Upper lobe of left lung (tissue), 6 donors: ENCODE measurements around the gene UMAD1. TPM values are rescaled to one million over a fixed set of nuclear protein-coding genes. Genes with fewer than 3 reads are reported as not detected.

Experiments
- ATAC-seq, 2 donors: fragments of 200-7000 bp; cut with Tn5 transposase; one replicate each; pipeline ENCODE4 v1.9.1; 2022; ENCODE audit warnings: mild to moderate bottlenecking in 2 of 2, moderate library complexity in 2 of 2; ENCODE audit not compliant: low FRiP score in 2 of 2
- DNase-seq, 2 donors: peaks; one replicate each; pipeline ENCODE4 v3.0.0-alpha.2; 2019 to 2020
- H3K27ac ChIP-seq, 4 donors: fragments of 200-600 bp; sonication (generic); one replicate each; pipeline ENCODE4 v1.5.1; 2016 to 2019
- H3K27me3 ChIP-seq, 4 donors: fragments of 200-600 bp; sonication (generic); one replicate each; pipeline ENCODE4 v1.5.1; 2017 to 2019
- H3K36me3 ChIP-seq, 4 donors: fragments of 200-600 bp; sonication (generic); one replicate each; pipeline ENCODE4 v1.5.1; 2016 to 2019
- H3K4me1 ChIP-seq, 4 donors: fragments of 200-600 bp; sonication (generic); one replicate each; pipeline ENCODE4 v1.5.1; 2018 to 2019
- H3K4me3 ChIP-seq, 4 donors: fragments of 200-600 bp; sonication (generic); one replicate each; pipeline ENCODE4 v1.5.1; 2017 to 2019; ENCODE audit warnings: mild to moderate bottlenecking in 2 of 4, moderate library complexity in 1 of 4
- H3K9me3 ChIP-seq, 4 donors: fragments of 200-600 bp; sonication (generic); one replicate each; pipeline ENCODE4 v1.5.1; 2018 to 2019
- EP300 ChIP-seq, 4 donors: sonication (generic); formaldehyde crosslinking; IDR thresholded peaks; one replicate each; pipeline ENCODE4 v1.5.1; 2017; ENCODE audit warnings: antibody characterized with exemption in 4 of 4, control low read depth in 2 of 4
- POLR2A ChIP-seq, 4 donors: fragments of 450-650 bp; IDR thresholded peaks; one replicate each; pipeline ENCODE4 v1.5.1; 2016 to 2017; ENCODE audit warnings: antibody characterized with exemption in 4 of 4, mild to moderate bottlenecking in 2 of 4
- POLR2AphosphoS5 ChIP-seq, 2 donors: sonication (generic); formaldehyde crosslinking; IDR thresholded peaks; one replicate each; pipeline ENCODE4 v1.5.1; 2017; ENCODE audit warnings: antibody characterized with exemption in 2 of 2
- WGBS, 2 donors: methylation state at CpG; one replicate each; pipeline ENCODE4 v1.1.5; 2017 to 2018; 5-methylcytosine and 5-hydroxymethylcytosine counted together
- total RNA-seq, 6 donors: library from RNA; depleted of rRNA in 4 of 6; stranded (reverse); fragments of >200 nt in 4 of 6; gene quantifications; one replicate each; pipeline versions ENCODE4 v1.1.0 to v1.2.1, GENCODE V29; 2016 to 2021
- TF ChIP-seq, protein P1 (sequence below), 6 experiments: fragments of 450-650 bp in 4 of 6; fragments of 200-600 bp in 2 of 6; sonication (generic) in 2 of 6; IDR thresholded peaks; one replicate each; pipeline ENCODE4 v1.5.1; 2016 to 2019; ENCODE audit warnings: antibody characterized with exemption in 6 of 6
- donor health status: DM: no; HTN: no; CAD: no; lungs with moderate emphysema.
- donor health status: DM: no; HTN: yes; CAD: no; lungs with severe emphysema.

Gene UMAD1
- total RNA-seq, 6 donors from 2014 or later = 8.4 to 29.7 (median 13.3) TPM

DNA sequence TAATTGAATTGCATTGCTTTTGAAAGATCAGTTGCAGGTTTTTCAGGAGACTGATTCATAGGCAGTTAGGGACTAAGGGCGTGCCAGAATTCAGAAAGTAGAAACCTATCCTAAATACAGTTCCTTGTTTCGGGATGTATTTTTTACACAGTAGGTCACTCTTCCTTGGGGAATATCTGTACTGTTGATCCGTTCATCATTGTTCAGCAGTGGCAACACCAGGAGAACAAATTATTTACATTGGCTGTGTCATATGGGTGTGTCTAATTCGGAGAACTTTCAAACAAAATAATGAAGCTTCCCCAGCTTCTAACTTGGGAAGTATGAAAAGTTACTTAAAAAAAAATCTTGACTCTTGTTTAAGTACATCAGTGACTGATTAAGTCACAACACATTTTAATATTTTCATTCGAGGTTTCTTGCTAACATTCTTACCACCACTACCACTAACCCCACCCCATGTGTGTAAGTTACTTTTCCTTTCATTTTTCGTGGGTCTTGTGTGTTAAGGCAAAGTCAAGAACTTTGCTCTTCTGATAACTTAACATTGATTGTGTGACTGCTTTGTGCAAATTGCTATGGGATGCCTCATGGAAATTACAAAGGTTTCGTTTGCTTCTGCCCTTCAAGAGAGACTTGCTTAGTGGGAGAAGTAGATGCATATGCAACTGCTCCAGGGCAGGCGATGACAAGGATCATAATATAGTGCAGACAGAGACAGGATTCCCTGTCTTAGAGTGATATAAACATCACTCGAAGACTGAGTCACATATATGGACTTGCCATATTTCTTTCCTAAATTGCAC is 121.6 kb downstream of the UMAD1 start:
- no peak for DNase-seq

DNA sequence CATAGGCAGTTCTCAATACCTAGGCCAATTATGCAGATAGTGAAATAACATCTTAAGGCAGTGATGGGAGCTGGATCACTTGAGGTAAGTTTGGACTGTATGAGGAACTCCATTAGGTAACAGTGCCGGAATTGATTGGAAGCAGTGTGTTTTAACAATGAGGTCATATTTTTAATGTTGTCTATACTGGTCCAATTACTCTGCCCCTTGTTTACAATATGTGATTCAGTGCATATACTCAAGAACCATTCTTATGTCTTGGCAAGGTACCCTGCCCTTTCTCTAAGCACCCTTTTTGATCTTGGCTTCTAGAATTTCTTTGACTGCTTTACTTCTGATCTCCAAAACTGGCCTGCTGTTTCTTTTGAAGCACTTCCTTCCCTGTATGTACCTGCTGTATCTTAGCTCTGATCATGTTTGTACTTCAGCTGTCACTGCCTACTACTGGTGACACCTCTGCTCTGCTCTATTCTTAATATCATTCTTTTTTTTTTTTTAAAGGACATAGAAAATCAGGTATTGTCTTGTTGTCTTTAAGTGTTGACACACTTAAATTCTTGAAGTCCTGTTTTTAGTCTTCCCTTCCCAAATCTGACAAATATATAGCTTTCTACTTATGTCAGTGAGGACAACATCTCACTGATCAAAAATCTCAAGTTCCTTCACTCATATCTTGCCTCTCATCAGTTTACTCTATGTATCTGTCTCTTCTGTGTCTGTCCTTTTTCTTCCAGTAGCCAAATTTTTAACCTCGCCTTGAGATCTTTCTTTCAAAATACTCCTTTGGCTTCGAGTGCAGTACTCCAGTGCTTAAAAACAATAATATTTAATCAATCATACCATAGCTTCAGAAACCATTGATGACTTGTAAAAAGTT is 124.2 kb downstream of the UMAD1 start:
- DNase-seq (no peak), ATAC-seq (peak in 1 of 2 donors; percentile 43)
- WGBS, 2 donors = 54 to 80% methylated on average over 3 of the region's 3 CpGs
- Histone ChIP-seq H3K4me1 (peaks cover 9 to 34% (median 14%) of the 10 kb centered on the region in 4 donors), H3K36me3 (no peaks in the 10 kb centered on the region), H3K27me3 (no peaks in the 10 kb centered on the region), H3K4me3 (no peak overlapping the region), H3K27ac (peak overlapping the region in 1 of 4 donors; percentile 20), H3K9me3 (no peaks in the 10 kb centered on the region)
- TF ChIP-seq POLR2AphosphoS5 (IDR thresholded peaks at IDR 0.05) (no peak), POLR2A (IDR thresholded peaks at IDR 0.05) (no peak), EP300 (IDR thresholded peaks at IDR 0.05) (no peak)
- TF ChIP-seq, protein P1, sequence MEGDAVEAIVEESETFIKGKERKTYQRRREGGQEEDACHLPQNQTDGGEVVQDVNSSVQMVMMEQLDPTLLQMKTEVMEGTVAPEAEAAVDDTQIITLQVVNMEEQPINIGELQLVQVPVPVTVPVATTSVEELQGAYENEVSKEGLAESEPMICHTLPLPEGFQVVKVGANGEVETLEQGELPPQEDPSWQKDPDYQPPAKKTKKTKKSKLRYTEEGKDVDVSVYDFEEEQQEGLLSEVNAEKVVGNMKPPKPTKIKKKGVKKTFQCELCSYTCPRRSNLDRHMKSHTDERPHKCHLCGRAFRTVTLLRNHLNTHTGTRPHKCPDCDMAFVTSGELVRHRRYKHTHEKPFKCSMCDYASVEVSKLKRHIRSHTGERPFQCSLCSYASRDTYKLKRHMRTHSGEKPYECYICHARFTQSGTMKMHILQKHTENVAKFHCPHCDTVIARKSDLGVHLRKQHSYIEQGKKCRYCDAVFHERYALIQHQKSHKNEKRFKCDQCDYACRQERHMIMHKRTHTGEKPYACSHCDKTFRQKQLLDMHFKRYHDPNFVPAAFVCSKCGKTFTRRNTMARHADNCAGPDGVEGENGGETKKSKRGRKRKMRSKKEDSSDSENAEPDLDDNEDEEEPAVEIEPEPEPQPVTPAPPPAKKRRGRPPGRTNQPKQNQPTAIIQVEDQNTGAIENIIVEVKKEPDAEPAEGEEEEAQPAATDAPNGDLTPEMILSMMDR (IDR thresholded peaks at IDR 0.05) = no peak

More for the DNA sequence above, 121.6 kb downstream of the UMAD1 start:
- Histone ChIP-seq H3K36me3 (no peaks in the 10 kb centered on the region), H3K4me3 (peak overlapping the region in 3 of 4 donors; percentile 36 to 46 (median 42)), H3K9me3 (no peaks in the 10 kb centered on the region), H3K4me1 (peaks cover 9 to 26% (median 14%) of the 10 kb centered on the region in 4 donors), H3K27ac (peak overlapping the region; percentile 50 to 82 (median 56)), H3K27me3 (no peaks in the 10 kb centered on the region)
- 8 to 15% methylated on average over 9 of the region's 9 CpGs for WGBS, 2 donors
- ATAC-seq = peak; percentile 34 to 73
- TF ChIP-seq POLR2A (IDR thresholded peaks at IDR 0.05) = no peak
- TF ChIP-seq POLR2AphosphoS5 (IDR thresholded peaks at IDR 0.05) = no peak
- TF ChIP-seq EP300 (IDR thresholded peaks at IDR 0.05) = no peak
- TF ChIP-seq, protein P1 (IDR thresholded peaks at IDR 0.05) = no peak

DNA sequence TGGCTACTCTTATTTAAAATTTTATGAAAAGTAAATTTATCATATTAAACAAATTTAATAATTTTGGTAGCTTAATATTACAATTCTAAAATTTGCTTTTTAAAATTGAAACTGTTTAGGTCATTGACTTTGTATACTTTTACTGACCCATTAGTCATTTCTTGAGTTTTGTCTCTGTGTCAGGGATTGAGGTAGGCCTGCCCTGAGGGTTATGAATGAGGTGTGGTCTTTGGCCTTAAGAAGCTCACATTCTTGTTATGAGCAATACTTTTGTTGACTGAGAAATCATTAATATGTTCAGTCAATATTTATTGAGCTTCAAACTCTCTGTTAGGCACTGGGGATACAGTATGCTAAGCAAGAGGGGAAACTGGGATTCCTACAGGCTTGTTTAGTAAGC is 124.9 kb downstream of the UMAD1 start:
- TF ChIP-seq POLR2A (IDR thresholded peaks at IDR 0.05) (no peak), POLR2AphosphoS5 (IDR thresholded peaks at IDR 0.05) (no peak), EP300 (IDR thresholded peaks at IDR 0.05) (no peak)
- TF ChIP-seq, protein P1 (IDR thresholded peaks at IDR 0.05) = no peak
- Histone ChIP-seq H3K9me3 (no peaks in the 10 kb centered on the region), H3K27me3 (no peaks in the 10 kb centered on the region), H3K27ac (peak overlapping the region in 1 of 4 donors; percentile 20), H3K36me3 (no peaks in the 10 kb centered on the region), H3K4me3 (no peak overlapping the region), H3K4me1 (peaks cover 9 to 34% (median 14%) of the 10 kb centered on the region in 4 donors)
- ATAC-seq (no peak), DNase-seq (no peak)

DNA sequence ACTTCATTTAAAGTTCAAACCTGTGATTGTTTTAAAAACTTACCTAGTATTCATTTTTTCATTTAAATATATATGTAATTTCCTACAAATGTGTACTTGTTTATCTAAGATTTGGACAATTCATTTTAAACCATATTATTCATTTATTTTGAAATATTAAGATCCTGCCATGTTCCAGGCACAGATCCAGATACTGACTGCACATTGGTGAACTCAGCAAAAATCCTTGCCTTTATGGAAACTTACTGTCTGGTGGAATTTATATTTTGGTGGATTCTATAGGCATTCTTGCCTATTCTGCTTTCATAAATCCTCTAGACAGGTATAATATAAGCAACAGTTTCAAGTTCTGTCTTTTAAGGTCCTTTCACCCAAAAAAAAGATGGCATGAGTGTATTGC is 126.1 kb downstream of the UMAD1 start:
- DNase-seq = no peak
- H3K4me3 ChIP-seq = no peak overlapping the region
- peaks cover 6 to 25% (median 11%) of the 10 kb centered on the region in 4 donors for H3K4me1 ChIP-seq
- TF ChIP-seq POLR2AphosphoS5 (IDR thresholded peaks at IDR 0.05) (no peak), POLR2A (IDR thresholded peaks at IDR 0.05) (no peak), EP300 (IDR thresholded peaks at IDR 0.05) (no peak)
- TF ChIP-seq, protein P1 (IDR thresholded peaks at IDR 0.05) = no peak
- H3K27me3 ChIP-seq = no peaks in the 10 kb centered on the region
- H3K9me3 ChIP-seq = no peaks in the 10 kb centered on the region
- H3K36me3 ChIP-seq = no peaks in the 10 kb centered on the region
- H3K27ac ChIP-seq = no peak overlapping the region
- no peak for ATAC-seq
